Activated naive CD4-positive, alpha-beta T cell treated with anti-CD3 and anti-CD28 coated beads, Interleukin-2, amount 50 U/mL, for 16 hours (primary cell): Measurements from ENCODE around the gene NCSTN.
A peak's percentile ranks its signal among the peaks of the same experiment; 100 is the strongest.
"Not testable (repeated sequence)": the region's sequence is repeated elsewhere in the genome, so short reads cannot be mapped to it uniquely, and the experiment has no call there.

Experiments used
- DNase-seq: peaks from one replicate; pipeline ENCODE4 v3.0.0-alpha.2; 2020

The NCSTN gene

GRCh38 chr1:160373696-160374095, 30.5 kb downstream of the NCSTN start:
- DNase-seq: no peak

GRCh38 chr1:160374306-160375110, 31.3 kb downstream of the NCSTN start:
- DNase-seq: no peak

- DNase-seq: no peak
Measured at GRCh38 chr1:160375788-160376524, 32.8 kb downstream of the NCSTN start.

GRCh38 chr1:160376525-160377131, 33.4 kb downstream of the NCSTN start:
- no peak for DNase-seq

GRCh38 chr1:160377585-160378206, 34.5 kb downstream of the NCSTN start:
- DNase-seq: no peak

GRCh38 chr1:160384812-160385211, 41.6 kb downstream of the NCSTN start:
- DNase-seq: not testable (repeated sequence)

GRCh38 chr1:160388406-160388805, 45.2 kb downstream of the NCSTN start:
- not testable (repeated sequence) for DNase-seq

- DNase-seq: no peak
Measured at GRCh38 chr1:160394673-160395072, 51.5 kb downstream of the NCSTN start.

GRCh38 chr1:160397651-160398050, 54.5 kb downstream of the NCSTN start:
- no peak for DNase-seq

- no peak for DNase-seq
Measured at GRCh38 chr1:160398823-160399222, 55.6 kb downstream of the NCSTN start.

- no peak for DNase-seq
Measured at GRCh38 chr1:160399544-160400222, 56.5 kb downstream of the NCSTN start.

- DNase-seq: peak; percentile 51
Measured at GRCh38 chr1:160400223-160400645, 57.1 kb downstream of the NCSTN start, which contains the start of gene VANGL2. Gene VANGL2 (plus strand): TSS chr1:160400564. CDS start chr1:160415838, 15,274 bp downstream.

- DNase-seq: no peak
Measured at GRCh38 chr1:160400646-160401486, 57.7 kb downstream of the NCSTN start.

- DNase-seq: no peak
Measured at GRCh38 chr1:160401487-160401805, 58.3 kb downstream of the NCSTN start.

- DNase-seq: no peak
Measured at GRCh38 chr1:160402001-160402795, 59.0 kb downstream of the NCSTN start.

GRCh38 chr1:160403244-160403643, 60.1 kb downstream of the NCSTN start:
- DNase-seq: no peak

GRCh38 chr1:160404094-160404493, 60.9 kb downstream of the NCSTN start:
- DNase-seq: no peak

- no peak for DNase-seq
Measured at GRCh38 chr1:160405331-160405877, 62.2 kb downstream of the NCSTN start.

GRCh38 chr1:160406131-160406968, 63.2 kb downstream of the NCSTN start:
- DNase-seq: no peak
